NCI-H82 (cell line): Measurements from ENCODE around the gene ITFG1.
"Not testable (repeated sequence)": the region's sequence is repeated elsewhere in the genome, so short reads cannot be mapped to it uniquely, and the experiment has no call there.

ENCODE experiments used
- DNase-seq: peaks from one replicate; lab custom pipeline; 2025; lab: John Stamatoyannopoulos, UW

The ITFG1 gene

DNA sequence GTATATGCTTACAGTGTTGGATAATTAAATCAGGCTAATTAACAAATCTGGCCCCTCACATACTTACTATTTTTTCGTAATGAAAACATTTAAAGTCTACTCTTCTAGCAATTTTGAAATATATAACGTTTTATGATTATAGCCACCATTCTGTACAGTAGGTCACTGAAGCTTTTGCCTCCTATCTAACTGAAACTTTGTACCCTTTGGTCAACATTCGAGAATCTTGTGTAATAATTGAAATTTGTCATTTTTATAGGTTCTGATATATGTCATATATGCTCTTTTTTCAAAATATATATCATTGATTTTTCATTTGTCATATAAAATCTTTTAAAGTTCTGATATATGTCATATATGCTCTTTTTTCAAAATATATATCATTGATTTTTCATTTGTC lies 12.9 kb upstream of the ITFG1 start:
- no peak for DNase-seq

DNA sequence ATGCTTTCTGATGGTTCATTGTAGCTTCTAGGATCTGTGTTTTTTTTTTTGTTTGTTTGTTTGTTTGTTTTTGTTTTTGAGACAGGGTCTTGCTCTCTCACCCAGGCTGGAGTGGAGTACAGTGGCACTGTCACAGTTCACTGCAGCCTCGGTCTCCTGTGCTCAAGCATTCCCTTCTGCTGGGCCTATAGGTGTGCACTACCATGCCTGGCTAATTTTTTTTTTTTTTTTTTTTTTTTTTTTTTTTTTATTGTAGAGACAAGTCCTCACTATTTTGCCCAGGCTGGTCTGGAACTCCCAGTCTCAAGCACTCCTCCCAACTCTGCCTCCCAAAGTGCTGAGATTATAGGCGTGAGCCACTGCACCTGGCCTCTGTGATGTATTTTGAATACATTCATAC lies 12.1 kb upstream of the ITFG1 start:
- DNase-seq: not testable (repeated sequence)

DNA sequence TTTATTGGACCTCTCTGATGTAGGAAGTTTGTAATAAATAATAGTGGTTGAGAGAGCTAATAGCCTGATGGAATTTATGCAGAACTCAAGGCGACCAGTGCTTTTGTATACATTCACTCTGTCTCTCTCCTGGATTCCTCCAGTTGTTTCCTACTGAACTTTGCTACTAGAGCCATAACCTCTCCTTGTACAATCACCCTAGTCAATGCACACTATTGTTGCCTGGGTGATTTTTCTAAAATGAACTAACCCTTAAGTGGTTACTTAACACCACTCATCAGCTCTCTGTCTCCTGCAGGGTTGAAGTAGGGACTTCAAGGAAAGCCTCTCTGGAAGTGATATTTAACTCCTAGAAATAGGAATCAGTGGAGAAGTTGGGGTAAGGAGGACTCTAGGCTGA lies 9.9 kb upstream of the ITFG1 start:
- DNase-seq: no peak

DNA sequence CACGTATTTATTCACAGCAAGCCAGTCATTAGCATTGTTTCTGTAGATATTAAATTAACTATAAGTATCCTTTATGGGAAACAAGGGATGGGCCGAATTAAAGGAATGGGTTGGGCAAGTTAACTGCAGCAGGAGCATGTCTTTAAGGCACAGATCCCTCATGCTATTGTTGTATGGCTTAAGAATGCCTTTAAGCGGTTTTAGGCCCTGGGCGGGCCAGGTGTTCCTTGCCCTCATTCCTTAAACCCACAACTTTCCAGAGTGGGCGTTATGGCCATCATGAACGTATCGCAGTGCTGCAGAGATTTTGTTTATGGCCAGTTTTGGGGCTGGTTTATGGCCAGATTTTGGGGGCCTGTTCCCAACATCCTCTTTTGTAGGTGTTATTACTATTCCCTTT lies 9.3 kb upstream of the ITFG1 start:
- no peak for DNase-seq

DNA sequence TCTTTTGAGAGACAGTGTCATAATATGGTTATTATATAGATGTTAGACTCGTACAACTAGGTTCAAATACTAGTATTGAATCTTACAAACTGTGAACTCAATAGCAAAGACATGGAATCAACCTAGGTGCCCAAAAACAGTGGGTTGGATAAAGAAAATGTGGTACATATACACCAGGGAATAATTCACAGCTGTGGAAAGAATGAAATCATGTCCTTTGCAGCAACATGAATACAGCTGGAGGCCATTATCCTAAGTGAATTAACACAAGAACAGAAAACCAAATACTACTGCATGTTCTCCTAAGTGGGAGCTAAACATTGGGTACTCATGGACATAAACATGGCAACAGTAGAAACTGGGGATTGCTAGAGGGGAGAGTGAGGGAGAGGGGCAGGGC lies 8.4 kb upstream of the ITFG1 start:
- no peak for DNase-seq

DNA sequence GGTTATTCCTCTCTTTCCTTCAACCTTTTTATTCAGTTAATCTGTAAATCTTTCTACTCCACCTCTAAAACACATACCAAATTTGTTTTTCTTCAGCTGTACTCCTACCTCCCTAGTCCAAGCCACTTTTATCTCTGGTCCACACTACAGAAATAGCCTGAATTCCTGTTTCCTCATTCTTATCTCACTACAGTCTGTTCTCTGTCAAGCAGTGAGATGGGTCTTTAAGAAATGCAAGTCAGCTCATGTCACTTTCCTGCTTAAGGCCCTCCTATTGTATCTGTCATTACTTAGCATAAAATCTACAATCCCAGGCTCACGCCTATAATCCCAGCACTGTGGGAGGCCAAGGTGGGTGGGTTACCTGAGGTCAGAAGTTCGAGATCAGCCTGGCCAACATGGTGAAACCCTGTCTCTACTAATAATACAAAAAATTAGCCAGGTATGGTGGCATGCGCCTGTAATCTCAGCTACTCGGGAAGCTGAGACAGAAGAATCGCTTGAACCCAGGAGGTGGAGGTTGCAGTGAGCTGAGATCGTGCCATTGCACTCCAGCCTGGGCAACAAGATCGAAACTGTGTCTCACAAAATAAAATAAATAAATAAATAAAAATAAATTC lies 7.3 kb upstream of the ITFG1 start:
- DNase-seq: not testable (repeated sequence)

DNA sequence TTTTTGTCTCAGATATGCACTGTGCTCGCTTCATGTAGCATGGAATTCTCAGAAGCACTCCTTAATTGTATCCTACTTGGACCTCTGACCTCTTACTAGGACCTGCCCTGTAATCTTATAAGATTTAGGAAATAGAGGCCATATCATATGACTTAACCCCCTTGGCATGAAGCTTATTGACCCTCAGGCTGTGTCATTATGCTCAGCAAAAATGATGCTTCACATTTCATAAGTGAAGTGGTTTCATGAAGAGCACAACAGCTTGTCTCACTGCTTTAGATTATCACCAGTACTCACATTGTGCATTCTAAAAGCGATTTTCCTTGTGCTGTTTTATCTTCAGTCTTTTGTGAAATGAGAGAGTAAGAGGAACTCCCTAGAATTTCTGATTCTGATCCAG lies 6.6 kb upstream of the ITFG1 start:
- DNase-seq: no peak

DNA sequence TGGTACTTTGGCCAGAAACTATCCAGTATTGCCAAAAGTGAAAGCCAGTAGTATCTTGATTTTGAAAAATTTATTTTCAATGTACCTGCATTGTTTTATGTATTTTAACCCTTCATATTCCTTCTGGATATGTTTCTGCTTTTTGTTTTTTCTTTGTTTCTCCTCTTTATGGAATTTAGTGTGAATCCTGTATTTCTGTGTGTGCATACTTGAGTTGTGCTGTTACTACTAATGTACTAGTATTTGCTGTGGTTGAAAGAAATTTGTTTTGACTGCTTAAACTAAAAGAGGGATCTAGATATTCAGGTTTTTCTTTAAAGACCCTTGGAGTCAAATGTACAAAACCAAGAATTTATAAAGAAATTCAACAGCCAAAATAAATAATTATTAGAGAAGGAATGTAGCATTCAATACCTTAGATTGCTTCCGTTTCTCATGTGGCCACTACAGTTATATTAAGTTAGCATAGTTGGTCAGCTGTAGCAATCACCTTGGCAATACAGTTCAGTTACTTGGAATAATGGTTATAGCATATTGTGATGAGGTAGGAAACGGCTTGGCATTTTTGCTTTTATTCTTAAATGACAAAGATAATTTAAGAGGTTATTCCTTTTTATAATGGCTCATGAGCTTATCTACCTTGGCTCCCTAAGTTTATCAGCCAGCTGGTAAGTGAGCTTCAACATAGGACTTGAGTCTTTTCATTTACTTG lies 5.2 kb upstream of the ITFG1 start:
- no peak for DNase-seq

DNA sequence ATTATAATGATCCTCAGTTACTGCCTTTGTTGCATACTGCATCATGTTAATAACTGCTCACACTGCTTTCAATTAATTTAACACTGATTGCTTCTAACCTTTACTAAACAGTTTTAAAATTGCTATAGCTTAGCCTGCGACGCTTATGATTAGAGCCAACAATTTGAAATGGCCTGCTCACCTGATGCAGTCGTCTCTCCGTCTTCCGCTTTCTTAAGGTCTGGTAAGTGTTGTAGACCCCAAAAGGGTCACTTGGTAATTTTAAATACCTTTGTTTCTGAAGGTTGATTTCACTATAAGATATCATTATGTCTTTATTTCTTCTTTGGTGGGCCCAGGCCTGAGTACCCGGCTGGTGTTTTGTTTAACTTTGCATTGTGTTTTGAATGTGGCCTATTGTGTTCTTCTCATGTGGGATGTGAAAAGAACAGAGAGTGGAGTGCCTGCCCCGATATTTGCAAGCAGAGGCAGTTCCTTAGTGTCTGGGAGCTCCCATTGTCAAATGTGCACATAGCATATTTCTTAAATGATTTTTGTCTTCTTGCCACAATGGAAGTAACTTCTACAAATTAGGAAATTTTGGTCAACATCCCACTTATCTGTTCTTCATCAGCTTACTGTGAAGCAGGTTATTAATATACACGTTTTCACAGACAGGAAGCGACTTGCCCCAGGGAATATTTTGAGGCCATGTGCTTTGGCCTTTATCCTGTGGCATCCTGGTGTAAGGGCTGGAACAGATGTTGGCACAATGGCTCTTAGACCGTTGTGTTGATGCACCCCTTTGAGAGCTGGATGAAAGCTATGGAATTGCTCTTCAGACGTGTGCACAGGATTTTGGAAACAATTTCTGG lies 3.1 kb upstream of the ITFG1 start:
- no peak for DNase-seq

DNA sequence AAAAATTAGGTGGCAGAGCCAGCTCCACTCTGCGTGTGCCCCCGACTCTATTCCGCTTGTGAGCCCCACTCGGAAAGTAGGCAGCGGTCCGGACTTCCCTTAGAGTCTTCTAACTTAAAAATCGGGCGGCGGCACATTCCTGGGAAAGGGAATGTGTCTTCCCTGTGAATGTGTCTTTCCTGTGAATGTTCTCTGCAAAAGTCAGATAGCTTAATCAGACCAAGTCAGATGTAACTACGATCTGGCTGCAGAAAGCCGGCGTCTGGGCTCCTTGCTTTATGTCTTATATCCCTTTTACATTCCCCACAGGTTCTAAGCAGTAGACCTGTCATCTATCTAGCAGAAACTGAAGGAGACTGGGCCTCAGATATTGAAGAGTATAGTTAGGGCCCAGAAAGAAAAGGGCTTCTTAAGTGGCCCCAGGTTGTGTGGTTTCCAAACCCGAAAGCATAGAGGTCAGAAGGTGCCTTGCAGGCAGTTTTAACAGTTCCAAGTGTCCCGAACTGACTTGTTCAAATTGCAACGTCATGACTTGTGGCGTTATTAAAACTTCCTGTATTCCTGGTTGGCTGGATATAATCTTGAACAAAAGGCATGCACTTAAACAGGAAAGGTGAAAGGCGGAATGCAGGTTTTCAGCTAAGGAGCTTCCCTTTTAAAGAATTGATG lies 869 bp upstream of the ITFG1 start:
- peak; percentile 35 for DNase-seq

DNA sequence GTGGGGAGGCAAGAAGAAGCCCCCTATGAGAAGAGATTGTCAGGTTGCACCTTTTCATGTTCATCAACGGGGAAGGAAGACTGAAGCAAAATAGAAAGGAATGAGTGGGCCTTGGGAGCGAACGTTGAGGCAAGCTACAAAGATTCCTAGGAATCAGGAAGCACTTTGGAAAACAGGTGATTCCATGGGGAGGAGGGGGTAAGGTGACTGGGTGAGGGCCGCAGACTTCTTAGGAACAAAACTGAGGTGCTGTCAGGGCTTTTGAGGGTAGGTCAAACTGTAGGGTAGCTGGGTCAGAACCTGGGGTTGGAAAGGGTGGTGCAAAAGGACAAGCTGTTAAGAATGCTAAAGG lies 528 bp downstream of the ITFG1 start:
- peak; percentile 20 for DNase-seq

DNA sequence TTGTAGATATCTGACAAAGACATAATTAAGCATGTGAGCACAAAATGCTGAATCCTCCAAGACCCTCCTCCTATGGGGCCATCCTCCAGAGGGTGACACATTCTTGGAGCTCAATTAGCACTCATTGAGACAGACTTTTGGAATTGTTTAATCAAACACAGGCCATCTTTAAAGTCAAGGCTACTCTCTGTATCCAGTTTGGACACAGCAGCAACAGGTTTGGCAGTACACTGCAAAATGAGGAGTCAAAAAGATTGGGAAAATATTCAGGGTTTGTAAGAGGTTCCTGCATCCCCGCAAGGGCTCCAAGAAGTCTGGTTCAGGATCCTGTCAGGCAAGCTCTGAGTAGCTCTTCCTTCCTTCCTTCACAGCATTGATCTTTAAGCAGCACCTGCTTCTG lies 1.3 kb downstream of the ITFG1 start:
- no peak for DNase-seq

DNA sequence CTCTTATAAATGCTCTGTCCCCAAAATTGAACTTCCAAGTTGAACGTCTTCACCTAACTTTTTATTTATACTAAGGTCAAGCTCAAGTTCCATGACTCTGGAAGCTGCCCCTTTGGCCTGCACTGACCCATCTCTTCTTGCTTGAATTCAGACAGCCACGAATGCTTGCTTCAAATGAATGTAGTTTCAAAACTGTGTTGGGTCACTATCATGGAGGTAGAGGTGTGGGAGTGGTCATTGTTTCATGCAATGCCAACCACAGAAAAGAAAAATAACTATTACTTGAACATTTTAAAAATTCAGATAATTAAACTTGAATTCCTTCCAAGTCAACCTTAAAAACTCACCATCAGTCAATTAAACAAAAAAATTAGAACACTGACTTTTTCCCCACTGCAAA lies 2.5 kb downstream of the ITFG1 start:
- no peak for DNase-seq

DNA sequence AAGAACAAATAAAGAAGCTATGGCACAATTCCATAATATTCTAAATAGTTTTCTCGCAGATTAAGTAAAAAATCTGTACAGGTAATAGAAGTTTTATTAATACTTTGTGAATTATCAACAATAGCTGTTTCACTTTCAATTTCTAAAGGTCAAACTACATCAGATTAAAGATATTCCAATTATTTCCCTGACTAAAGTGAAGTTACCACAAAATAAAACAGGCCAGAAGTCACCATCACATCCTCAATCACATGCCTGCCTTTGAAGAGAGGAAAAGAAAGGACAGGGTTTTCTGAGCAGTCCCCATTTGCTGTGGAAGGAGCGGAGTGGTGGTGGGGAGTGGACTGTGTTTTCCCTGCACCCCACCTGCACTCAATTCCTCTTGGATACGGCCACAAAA lies 11.1 kb downstream of the ITFG1 start:
- no peak for DNase-seq

DNA sequence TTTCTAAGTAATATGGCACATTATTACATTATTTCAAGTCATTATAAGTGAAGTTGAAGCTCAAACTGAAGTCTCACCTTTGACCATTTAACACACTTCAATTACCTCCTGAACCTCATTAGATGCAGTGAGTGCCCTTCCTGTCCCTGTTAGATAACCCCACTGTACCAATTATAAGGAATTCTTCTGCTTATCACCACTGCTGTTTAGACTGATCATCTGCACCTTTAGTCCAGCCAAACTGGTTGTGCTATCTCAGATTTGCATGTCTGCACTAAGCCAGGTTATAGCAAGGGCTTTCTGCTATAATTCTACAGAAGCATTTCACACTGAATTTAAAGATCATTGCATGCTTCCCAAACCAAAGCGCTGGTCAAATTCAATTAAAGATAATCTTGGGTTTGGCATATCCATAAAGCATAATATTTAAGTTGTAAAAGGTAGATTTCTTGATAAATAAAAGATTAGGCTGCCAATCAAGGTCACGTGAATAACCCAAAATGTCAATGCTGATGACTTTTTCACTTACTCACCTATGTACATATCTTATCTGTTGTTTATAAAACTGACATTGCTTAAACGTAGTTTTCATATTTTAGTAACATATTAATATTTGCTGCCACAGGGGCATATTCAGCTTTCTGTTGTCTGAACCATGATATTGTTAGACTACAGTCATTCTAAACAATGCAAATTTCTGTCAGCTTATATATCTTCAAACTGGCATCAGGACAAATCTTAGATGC lies 11.9 kb downstream of the ITFG1 start:
- DNase-seq: no peak

DNA sequence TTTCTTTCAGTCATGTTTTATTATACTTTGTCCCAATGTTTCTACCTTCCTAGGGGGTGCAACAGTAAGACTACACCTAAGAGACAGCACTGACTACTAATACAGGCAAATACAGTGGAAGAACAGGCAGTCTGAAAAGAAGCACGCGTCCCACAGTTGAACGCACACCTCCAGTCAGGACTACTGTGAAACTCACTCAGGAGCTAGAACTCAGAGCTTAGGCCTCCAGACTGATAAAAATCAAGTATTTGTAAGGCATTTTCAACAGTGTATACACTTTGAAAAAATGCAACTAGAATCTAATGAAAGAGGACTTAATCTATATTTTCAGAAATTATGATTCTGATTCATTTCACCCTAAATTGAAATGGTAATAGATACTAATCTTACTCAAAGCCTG lies 14.4 kb downstream of the ITFG1 start:
- DNase-seq: no peak

DNA sequence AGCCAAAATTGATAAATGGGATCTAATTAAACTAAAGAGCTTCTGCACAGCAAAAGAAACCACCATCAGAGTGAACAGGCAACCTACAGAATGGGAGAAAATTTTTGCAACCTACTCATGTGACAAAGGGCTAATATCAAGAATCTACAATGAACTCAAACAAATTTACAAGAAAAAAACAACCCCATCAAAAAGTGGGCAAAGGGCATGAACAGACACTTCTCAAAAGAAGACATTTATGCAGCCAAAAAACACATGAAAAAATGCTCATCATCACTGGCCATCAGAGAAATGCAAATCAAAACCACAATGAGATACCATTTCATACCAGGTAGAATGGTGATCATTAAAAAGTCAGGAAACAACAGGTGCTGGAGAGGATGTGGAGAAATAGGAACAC lies 18.0 kb downstream of the ITFG1 start:
- DNase-seq: not testable (repeated sequence)

DNA sequence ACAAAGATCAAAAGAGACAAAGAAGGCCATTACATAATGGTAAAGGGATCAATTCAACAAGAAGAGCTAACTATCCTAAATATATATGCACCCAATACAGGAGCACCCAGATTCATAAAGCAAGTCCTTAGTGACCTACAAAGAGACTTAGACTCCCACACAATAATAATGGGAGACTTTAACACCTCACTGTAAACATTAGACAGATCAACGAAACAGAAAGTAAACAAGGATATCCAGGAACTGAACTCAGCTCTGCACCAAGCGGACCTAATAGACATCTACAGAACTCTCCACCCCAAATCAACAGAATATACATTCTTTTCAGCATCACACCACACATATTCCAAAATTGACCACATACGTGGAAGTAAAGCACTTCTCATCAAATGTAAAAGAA lies 20.8 kb downstream of the ITFG1 start:
- not testable (repeated sequence) for DNase-seq

DNA sequence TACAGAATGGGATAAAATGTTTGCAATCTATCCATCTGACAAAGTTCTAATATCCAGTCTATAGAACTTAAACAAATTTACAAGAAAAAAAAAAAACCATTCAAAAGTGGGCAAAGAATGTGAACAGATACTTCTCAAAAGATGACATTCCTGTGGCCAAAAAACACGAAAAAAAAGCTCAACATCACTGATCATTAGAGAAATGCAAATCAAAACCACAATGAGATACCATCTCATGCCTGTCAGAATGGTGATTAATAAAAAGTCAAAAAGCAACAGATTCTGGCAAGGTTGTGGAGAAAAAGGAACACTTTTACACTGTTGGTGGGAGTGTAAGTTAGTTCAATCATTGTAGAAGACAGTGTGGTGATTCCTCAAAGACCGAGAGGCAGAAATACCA lies 26.6 kb downstream of the ITFG1 start:
- DNase-seq: not testable (repeated sequence)

DNA sequence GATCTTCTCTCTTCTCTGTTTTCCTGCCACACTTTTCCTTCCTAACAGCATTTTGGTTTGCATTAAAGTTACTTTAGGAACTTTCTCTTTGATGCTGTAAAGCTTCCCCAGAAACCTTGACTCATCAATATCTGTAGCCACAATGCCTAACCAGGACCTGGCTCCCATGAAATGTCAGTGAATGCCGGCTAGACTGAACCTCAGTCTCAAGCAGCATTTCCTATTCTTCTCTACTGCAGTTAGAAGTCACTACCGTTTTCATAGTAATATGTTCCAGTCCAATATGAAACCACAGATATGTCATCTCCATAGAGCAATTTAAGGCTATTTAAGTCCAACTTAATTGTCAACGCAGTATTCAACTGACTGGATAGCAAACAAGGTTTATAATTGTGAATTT lies 28.9 kb downstream of the ITFG1 start:
- DNase-seq: no peak

DNA sequence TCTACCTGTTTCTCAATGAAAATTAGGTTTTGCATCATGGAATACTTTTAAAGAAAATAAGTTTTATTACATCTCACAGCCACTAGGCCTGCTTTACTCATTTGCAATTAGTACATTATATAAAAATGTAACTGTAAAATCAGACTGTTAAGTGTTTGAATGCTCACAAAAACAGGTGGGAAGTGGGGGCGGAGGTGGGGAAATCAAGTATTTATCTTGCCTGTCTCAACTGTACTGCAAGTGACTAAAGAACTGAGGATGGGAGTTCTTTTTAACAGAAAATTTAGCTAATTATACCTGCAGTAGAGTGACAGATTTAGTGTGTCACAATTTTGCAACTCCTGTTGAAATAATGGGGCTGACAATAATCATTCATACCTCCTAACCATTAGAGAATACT lies 34.1 kb downstream of the ITFG1 start:
- DNase-seq: no peak

DNA sequence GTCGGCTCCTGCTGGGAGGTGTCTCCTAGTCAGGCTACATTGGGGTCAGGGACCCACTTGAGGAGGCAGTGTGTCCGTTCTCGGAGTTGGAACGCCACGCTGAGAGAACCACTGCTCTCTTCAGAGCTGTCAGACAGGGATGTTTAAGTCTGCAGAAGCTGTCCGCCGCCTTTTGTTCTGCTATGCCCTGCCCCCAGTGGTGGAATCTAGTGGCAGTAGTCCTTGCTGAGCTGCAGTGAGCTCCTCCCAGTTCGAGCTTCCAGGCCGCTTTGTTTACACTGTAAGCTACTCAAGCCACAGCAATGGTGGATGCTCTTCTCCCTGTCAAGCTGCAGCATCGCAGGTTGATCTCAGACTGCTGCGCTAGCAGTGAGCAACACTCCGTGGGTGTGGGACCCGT lies 36.0 kb downstream of the ITFG1 start:
- DNase-seq: no peak
